HL-60/S4 treated with retinoic acid at 250 ng/mL for 4 days and 3 days (cell line): Measurements from ENCODE around the gene TYRP1.

Experiments
- in situ Hi-C: fragments of 300-500 bp; cut with MboI; formaldehyde crosslinking; loops from 2 replicates; pipeline ENCODE4 v1.7.0; 2022; ENCODE audit warnings: low sequenced_read_pairs

Gene TYRP1

GRCh38 chr9:12696931-12697622 lies 3.9 kb downstream of the TYRP1 start:
- in situ Hi-C loops: no loop called here

GRCh38 chr9:12697719-12698118 lies 4.5 kb downstream of the TYRP1 start:
- in situ Hi-C loops: no loop called here

- in situ Hi-C loops: no loop called here
These were observed 5.1 kb downstream of the TYRP1 start for GRCh38 chr9:12698266-12698665.

GRCh38 chr9:12698986-12699385 lies 5.8 kb downstream of the TYRP1 start:
- in situ Hi-C loops: no loop called here

- in situ Hi-C loops: no loop called here
These were observed 6.3 kb downstream of the TYRP1 start for GRCh38 chr9:12699529-12699928.

GRCh38 chr9:12701126-12701525 lies 7.9 kb downstream of the TYRP1 start:
- in situ Hi-C loops: no loop called here

- in situ Hi-C loops: no loop called here
These were observed 9.1 kb downstream of the TYRP1 start for GRCh38 chr9:12702160-12702758.

GRCh38 chr9:12703996-12704395 lies 10.8 kb downstream of the TYRP1 start:
- in situ Hi-C loops: no loop called here

- in situ Hi-C loops: no loop called here
These were observed 12.7 kb downstream of the TYRP1 start for GRCh38 chr9:12705738-12706391.

GRCh38 chr9:12708562-12709298 lies 15.5 kb downstream of the TYRP1 start:
- in situ Hi-C loops: no loop called here

GRCh38 chr9:12712532-12712931 lies 19.3 kb downstream of the TYRP1 start:
- in situ Hi-C loops: no loop called here

- in situ Hi-C loops: no loop called here
These were observed 22.1 kb downstream of the TYRP1 start for GRCh38 chr9:12715268-12715667.

- in situ Hi-C loops: no loop called here
These were observed 23.8 kb downstream of the TYRP1 start for GRCh38 chr9:12716823-12717600.

GRCh38 chr9:12717907-12718306 lies 24.7 kb downstream of the TYRP1 start:
- in situ Hi-C loops: no loop called here

GRCh38 chr9:12718482-12719026 lies 25.4 kb downstream of the TYRP1 start:
- in situ Hi-C loops: no loop called here

- in situ Hi-C loops: no loop called here
These were observed 26.2 kb downstream of the TYRP1 start for GRCh38 chr9:12719431-12719830.

GRCh38 chr9:12720551-12720950 lies 27.4 kb downstream of the TYRP1 start:
- in situ Hi-C loops: no loop called here

- in situ Hi-C loops: no loop called here
These were observed 28.9 kb downstream of the TYRP1 start for GRCh38 chr9:12722131-12722530.

GRCh38 chr9:12723409-12724028 lies 30.3 kb downstream of the TYRP1 start:
- in situ Hi-C loops: no loop called here

GRCh38 chr9:12726795-12727194 lies 33.6 kb downstream of the TYRP1 start:
- in situ Hi-C loops: no loop called here
